SK-N-SH (cell line): ENCODE results near the gene TOX2. TPM values are rescaled to one million over a fixed set of nuclear protein-coding genes. Genes with fewer than 3 reads are reported as not detected.

Experiments used
- CTCF ChIA-PET: fragments of 300-600, 350-600 bp; formaldehyde crosslinking; extraction: SDS; loops from one replicate; lab custom pipeline; 2021; lab: Yijun Ruan, JAX
- POLR2A ChIA-PET: fragments of 350-600 bp; sonication (Branson Sonifier 250); formaldehyde crosslinking; extraction: SDS; loops from one replicate; lab custom pipeline; 2020; ENCODE audit warnings: antibody characterized with exemption, inconsistent platforms; lab: Yijun Ruan, JAX
- DNase-seq: peaks from one replicate; pipeline ENCODE4 v3.0.0; 2012
- H2AFZ ChIP-seq: fragments of 200-600 bp; sonication (generic); 2 replicates; pipeline ENCODE4 v1.8.1; 2016; ENCODE audit warnings: antibody characterized with exemption, mild to moderate bottlenecking, low read depth
- H3F3A ChIP-seq: fragments of 200-600 bp; sonication (generic); replicated peaks from 2 replicates; pipeline ENCODE3; 2016; ENCODE audit warnings: antibody characterized with exemption, mild to moderate bottlenecking; ENCODE audit not compliant: insufficient read depth
- H3K27ac ChIP-seq, 2 experiments: fragments of 200-500 bp in 1 of 2; fragments of 200-600 bp in 1 of 2; sonication (Bioruptor generic) in 1 of 2; sonication (generic), shearing (Covaris generic) in 1 of 2; 2 replicates each; pipeline versions ENCODE4 v1.5.1 to v1.6.1; 2014 to 2016; ENCODE audit warnings: low read depth in 2 of 2, inconsistent platforms in 1 of 2, low read length in 1 of 2, mild to moderate bottlenecking in 1 of 2, mixed read lengths in 1 of 2
- H3K27me3 ChIP-seq: fragments of 200-600 bp; sonication (generic), shearing (Covaris generic); 2 replicates; pipeline ENCODE4 v1.6.1; 2016; ENCODE audit warnings: mixed run types; ENCODE audit not compliant: insufficient read depth
- H3K36me3 ChIP-seq, 2 experiments: fragments of 200-500 bp in 1 of 2; fragments of 200-600 bp in 1 of 2; sonication (Bioruptor generic) in 1 of 2; sonication (generic) in 1 of 2; replicated peaks in 1 of 2; 2 replicates each; pipeline versions ENCODE3 to v1.5.1; 2014 to 2016; ENCODE audit warnings: low read length in 1 of 2, mild to moderate bottlenecking in 1 of 2; ENCODE audit not compliant: insufficient read depth in 2 of 2, control insufficient read depth in 1 of 2
- H3K4me1 ChIP-seq, 2 experiments: fragments of 200-500 bp in 1 of 2; fragments of 200-600 bp in 1 of 2; sonication (Bioruptor generic) in 1 of 2; sonication (generic), shearing (Covaris generic) in 1 of 2; 2 replicates each; pipeline versions ENCODE4 v1.5.1 to v1.6.1; 2014 to 2016; ENCODE audit warnings: low read depth in 1 of 2, low read length in 1 of 2, mixed run types in 1 of 2; ENCODE audit not compliant: insufficient read depth in 2 of 2, control insufficient read depth in 1 of 2
- H3K4me2 ChIP-seq: fragments of 200-600 bp; sonication (generic), shearing (Covaris generic); 2 replicates; pipeline ENCODE4 v1.6.1; 2017; ENCODE audit warnings: mixed run types
- H3K4me3 ChIP-seq, 2 experiments: fragments of 200-500 bp in 1 of 2; fragments of 200-600 bp in 1 of 2; sonication (Bioruptor generic) in 1 of 2; sonication (generic), shearing (Covaris generic) in 1 of 2; 2 replicates each; pipeline versions ENCODE4 v1.5.1 to v1.8.1; 2014 to 2016; ENCODE audit warnings: low read depth in 2 of 2, inconsistent platforms in 1 of 2, low read length in 1 of 2, mild to moderate bottlenecking in 1 of 2, mixed read lengths in 1 of 2, moderate library complexity in 1 of 2
- H3K79me2 ChIP-seq: fragments of 200-600 bp; sonication (generic); 2 replicates; pipeline ENCODE4 v1.8.1; 2017; ENCODE audit warnings: mild to moderate bottlenecking; ENCODE audit not compliant: insufficient read depth
- H3K9ac ChIP-seq: fragments of 200-600 bp; sonication (generic); 2 replicates; pipeline ENCODE4 v1.6.1; 2017; ENCODE audit warnings: mixed run types
- H3K9me2 ChIP-seq: fragments of 200-600 bp; sonication (generic); 2 replicates; pipeline ENCODE4 v1.6.1; 2017; ENCODE audit warnings: mixed run types
- H3K9me3 ChIP-seq: fragments of 200-600 bp; sonication (generic); 2 replicates; pipeline ENCODE4 v1.6.1; 2017; ENCODE audit warnings: mixed run types, mild to moderate bottlenecking, moderate library complexity
- H4K20me1 ChIP-seq: fragments of 200-600 bp; sonication (generic); 2 replicates; pipeline ENCODE4 v1.6.1; 2017; ENCODE audit warnings: mild to moderate bottlenecking, mixed run types; ENCODE audit not compliant: insufficient read depth
- EP300 ChIP-seq, 2 experiments: IDR thresholded peaks; 2 replicates each; pipeline versions ENCODE4 v1.4.0 to v1.6.1; 2012; ENCODE audit warnings: borderline replicate concordance in 1 of 2, low read depth in 1 of 2, low read length in 1 of 2
- EZH2phosphoT487 ChIP-seq: fragments of 200-600 bp; sonication (generic); IDR thresholded peaks from 2 replicates; pipeline ENCODE4 v1.6.1; 2017; ENCODE audit warnings: low read depth, mixed run types, mild to moderate bottlenecking, antibody characterized with exemption, moderate library complexity, borderline replicate concordance
- FOXJ3 ChIP-seq: sonication (generic); formaldehyde crosslinking; IDR thresholded peaks from 2 replicates; pipeline ENCODE4 v1.5.1; 2020; ENCODE audit warnings: mild to moderate bottlenecking, missing genetic modification reagents
- FOXM1 ChIP-seq: IDR thresholded peaks from 2 replicates; pipeline ENCODE4 v1.4.0; 2012; ENCODE audit warnings: low read depth, mild to moderate bottlenecking
- GATA2 ChIP-seq: sonication (generic); formaldehyde crosslinking; IDR thresholded peaks from 2 replicates; pipeline ENCODE4 v1.5.0; 2020; ENCODE audit warnings: mild to moderate bottlenecking, missing genetic modification reagents
- JUND ChIP-seq: IDR thresholded peaks from 2 replicates; pipeline ENCODE4 v1.4.0; 2012
- NFIC ChIP-seq: IDR thresholded peaks from 2 replicates; pipeline ENCODE4 v1.4.0; 2012; ENCODE audit warnings: borderline replicate concordance
- NRF1 ChIP-seq: IDR thresholded peaks from 2 replicates; pipeline ENCODE4 v1.6.1; 2012; ENCODE audit warnings: low read depth, mild to moderate bottlenecking, low read length
- RCOR1 ChIP-seq: fragments of 150-350 bp; IDR thresholded peaks from 2 replicates; pipeline ENCODE4 v1.6.1; 2017; ENCODE audit warnings: antibody characterized with exemption, low read length
- RFX5 ChIP-seq: IDR thresholded peaks from 2 replicates; pipeline ENCODE4 v1.6.1; 2012; ENCODE audit warnings: mild to moderate bottlenecking, improper control_type of control experiment, low read length
- RXRA ChIP-seq: IDR thresholded peaks from 2 replicates; pipeline ENCODE4 v1.4.0; 2012; ENCODE audit warnings: low read depth, mild to moderate bottlenecking, borderline replicate concordance
- SIN3A ChIP-seq: IDR thresholded peaks from 2 replicates; pipeline ENCODE4 v1.6.1; 2012; ENCODE audit warnings: low read depth, mild to moderate bottlenecking, low read length, moderate library complexity, borderline replicate concordance
- SMC3 ChIP-seq: IDR thresholded peaks from 2 replicates; pipeline ENCODE4 v1.6.1; 2012; ENCODE audit warnings: low read depth, low read length, improper control_type of control experiment
- WGBS: methylation state at CpG from one replicate; pipeline ENCODE4 v1.1.6; 2017; ENCODE audit warnings: low lambda C conversion rate; 5-methylcytosine and 5-hydroxymethylcytosine counted together
- polyA plus RNA-seq, 3 experiments: library from polyadenylated mRNA; depleted of rRNA; stranded (reverse); fragments of >200 nt; gene quantifications; 2 replicates each; pipeline ENCODE4 v1.2.3, GENCODE V29; 2012
- TF ChIP-seq, protein P1 (sequence below): IDR thresholded peaks from 2 replicates; pipeline ENCODE4 v1.6.1; 2012; ENCODE audit warnings: mild to moderate bottlenecking, low read depth, low read length, moderate library complexity

The TOX2 gene
- polyA plus RNA-seq, 1 of the 3 experiments (the other 2 are of a cell fraction) = 15.4 TPM

DNA sequence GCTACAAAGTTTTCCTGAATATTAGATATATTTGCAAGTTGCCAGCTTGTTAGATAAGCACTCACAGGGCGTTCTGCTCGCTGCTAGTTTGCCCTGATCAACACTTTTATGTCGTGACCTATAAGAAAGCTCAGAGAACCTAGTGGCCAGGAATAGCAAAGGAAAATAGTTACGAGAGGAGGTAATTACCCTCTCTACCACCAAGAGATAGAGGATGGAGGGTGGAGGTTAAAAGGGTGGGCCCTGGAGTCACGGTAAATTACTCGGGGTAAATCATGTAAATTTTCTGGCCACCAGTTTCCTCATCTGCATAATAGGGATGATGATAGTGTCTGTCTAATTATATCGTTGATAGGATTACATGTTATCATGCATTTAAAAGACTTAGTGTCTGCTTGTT is 185.2 kb downstream of the TOX2 start:
- no peaks in the 10 kb centered on the region for H4K20me1 ChIP-seq
- WGBS = 80% methylated on average over 7 of the region's 7 CpGs
- no peaks in the 10 kb centered on the region for H3K36me3 ChIP-seq
- ChIA-PET CTCF (interaction anchor here (2.4 kb wide), 1 partner anchor 17 kb away, joined by 17 read pairs; no protein-coding TSS in a partner anchor), POLR2A (no interaction called here)
- H3K4me1 ChIP-seq = peaks cover 0 to under 1% of the 10 kb centered on the region in 2 experiments; a peak in 1 of 4 replicates
- no peaks in the 10 kb centered on the region for H3K9me3 ChIP-seq
- H3K79me2 ChIP-seq = no peaks in the 10 kb centered on the region
- DNase-seq = no peak
- H3K27ac ChIP-seq = no peak overlapping the region
- H3K4me3 ChIP-seq = no peak overlapping the region
- no peak overlapping the region for H2AFZ ChIP-seq
- no peaks in the 10 kb centered on the region for H3K27me3 ChIP-seq
- no peaks in the 10 kb centered on the region for H3F3A ChIP-seq
- H3K9me2 ChIP-seq = no peaks in the 10 kb centered on the region
- H3K4me2 ChIP-seq = no peak overlapping the region
- TF ChIP-seq EP300 (IDR thresholded peaks at IDR 0.05; ENCODE audit: borderline replicate concordance in 1 of 2, low read depth in 1 of 2, low read length in 1 of 2) = no peak
- TF ChIP-seq RXRA = no peak
- no peak for TF ChIP-seq JUND
- no peak for TF ChIP-seq GATA2 (CRISPR knock-in tag)
- H3K9ac ChIP-seq = no peak overlapping the region

DNA sequence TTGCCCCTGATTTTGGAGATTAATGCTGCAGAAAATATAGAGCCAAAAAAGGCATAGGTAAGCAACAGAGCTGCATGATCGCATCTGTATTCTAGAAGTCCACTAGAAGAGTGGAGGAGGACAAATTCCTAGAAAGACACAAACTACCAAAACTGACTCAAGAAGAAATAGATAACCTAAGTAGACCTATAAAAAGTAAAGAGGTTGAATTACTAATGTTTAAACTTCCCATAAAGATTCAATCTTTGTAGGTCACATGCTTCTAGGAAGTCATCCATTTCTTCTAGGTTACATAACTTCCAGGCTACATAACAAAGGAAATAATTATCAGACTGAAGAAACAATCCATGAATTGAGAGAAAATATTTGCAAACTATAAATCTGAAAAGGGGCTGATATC is 187.9 kb downstream of the TOX2 start:
- POLR2A ChIA-PET = no interaction called here

More for the DNA sequence above, 187.9 kb downstream of the TOX2 start:
- 24% methylated on average over 1 of the region's 1 CpG for WGBS
- H3K9me2 ChIP-seq = no peaks in the 10 kb centered on the region
- H3K79me2 ChIP-seq = no peaks in the 10 kb centered on the region
- no peak overlapping the region for H2AFZ ChIP-seq
- no peak overlapping the region for H3K4me3 ChIP-seq
- H3K4me2 ChIP-seq = no peak overlapping the region
- H3K27ac ChIP-seq = no peak overlapping the region
- no peaks in the 10 kb centered on the region for H3K36me3 ChIP-seq
- no peaks in the 10 kb centered on the region for H3K27me3 ChIP-seq
- CTCF ChIA-PET = interaction anchor here (23.6 kb wide), 1 partner anchor 81 kb away, joined by 618 read pairs; the partner anchor contains the start of gene JPH2
- no peak overlapping the region for H3K9ac ChIP-seq
- peaks cover 0 to 6% of the 10 kb centered on the region in 2 experiments; a peak in 2 of 4 replicates for H3K4me1 ChIP-seq
- no peaks in the 10 kb centered on the region for H3F3A ChIP-seq
- TF ChIP-seq RFX5 (no peak), RCOR1 (no peak), JUND (no peak), NRF1 (no peak), FOXJ3 (no peak), FOXM1 (no peak), EZH2phosphoT487 (no peak), NFIC (no peak), SIN3A (no peak), SMC3 (no peak)
- TF ChIP-seq, protein P1, sequence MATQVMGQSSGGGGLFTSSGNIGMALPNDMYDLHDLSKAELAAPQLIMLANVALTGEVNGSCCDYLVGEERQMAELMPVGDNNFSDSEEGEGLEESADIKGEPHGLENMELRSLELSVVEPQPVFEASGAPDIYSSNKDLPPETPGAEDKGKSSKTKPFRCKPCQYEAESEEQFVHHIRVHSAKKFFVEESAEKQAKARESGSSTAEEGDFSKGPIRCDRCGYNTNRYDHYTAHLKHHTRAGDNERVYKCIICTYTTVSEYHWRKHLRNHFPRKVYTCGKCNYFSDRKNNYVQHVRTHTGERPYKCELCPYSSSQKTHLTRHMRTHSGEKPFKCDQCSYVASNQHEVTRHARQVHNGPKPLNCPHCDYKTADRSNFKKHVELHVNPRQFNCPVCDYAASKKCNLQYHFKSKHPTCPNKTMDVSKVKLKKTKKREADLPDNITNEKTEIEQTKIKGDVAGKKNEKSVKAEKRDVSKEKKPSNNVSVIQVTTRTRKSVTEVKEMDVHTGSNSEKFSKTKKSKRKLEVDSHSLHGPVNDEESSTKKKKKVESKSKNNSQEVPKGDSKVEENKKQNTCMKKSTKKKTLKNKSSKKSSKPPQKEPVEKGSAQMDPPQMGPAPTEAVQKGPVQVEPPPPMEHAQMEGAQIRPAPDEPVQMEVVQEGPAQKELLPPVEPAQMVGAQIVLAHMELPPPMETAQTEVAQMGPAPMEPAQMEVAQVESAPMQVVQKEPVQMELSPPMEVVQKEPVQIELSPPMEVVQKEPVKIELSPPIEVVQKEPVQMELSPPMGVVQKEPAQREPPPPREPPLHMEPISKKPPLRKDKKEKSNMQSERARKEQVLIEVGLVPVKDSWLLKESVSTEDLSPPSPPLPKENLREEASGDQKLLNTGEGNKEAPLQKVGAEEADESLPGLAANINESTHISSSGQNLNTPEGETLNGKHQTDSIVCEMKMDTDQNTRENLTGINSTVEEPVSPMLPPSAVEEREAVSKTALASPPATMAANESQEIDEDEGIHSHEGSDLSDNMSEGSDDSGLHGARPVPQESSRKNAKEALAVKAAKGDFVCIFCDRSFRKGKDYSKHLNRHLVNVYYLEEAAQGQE = no peak
- DNase-seq = no peak
- H4K20me1 ChIP-seq = no peaks in the 10 kb centered on the region
- no peaks in the 10 kb centered on the region for H3K9me3 ChIP-seq
